GM21723 (cell line): ENCODE measurements around the gene NDRG2.

ENCODE experiments used
- ATAC-seq: cut with Tn5 transposase; IDR thresholded peaks from one replicate; pipeline ENCODE4 v1.9.1; 2021; ENCODE audit warnings: mild to moderate bottlenecking, moderate library complexity; ENCODE audit not compliant: unreplicated experiment

NDRG2 gene

DNA sequence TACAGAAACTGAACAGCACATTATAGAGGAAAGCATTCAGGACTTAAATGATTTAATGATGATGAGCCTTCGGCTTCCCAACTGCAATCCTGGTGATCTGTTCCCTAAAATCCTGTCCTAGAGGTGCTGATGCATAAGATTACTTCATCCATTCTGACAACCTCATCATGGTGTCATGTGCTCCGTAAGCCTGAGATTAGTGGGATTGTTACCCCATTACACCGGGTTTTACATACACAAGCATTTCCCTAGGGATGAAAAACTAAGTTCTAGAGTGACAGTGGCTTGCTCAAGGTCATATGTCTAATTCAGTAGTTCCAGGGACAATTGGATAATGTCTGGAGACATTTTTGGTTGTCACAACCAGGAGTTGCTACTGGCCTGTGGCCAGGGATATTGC lies 12.3 kb upstream of the NDRG2 start:
- ATAC-seq = no peak

DNA sequence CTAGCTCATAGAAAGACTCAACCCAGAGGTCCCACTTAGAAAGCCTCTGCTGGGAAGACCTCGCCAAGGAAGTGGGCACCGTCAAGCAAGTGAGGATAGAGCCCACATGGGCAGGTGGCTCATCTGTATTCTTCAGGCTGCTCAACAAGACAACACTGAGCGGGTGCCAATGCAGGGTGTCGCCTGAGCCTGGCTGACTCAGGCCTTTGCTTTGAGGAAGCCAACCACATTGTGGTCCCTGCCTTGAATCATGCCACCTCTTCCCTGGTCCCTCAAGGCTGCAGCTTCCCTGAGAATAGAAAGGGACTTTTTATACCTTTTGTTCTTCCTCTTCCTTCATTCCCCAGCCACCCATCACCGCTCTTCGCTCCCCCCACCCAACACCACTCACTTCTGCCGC lies 11.9 kb upstream of the NDRG2 start:
- ATAC-seq = no peak

DNA sequence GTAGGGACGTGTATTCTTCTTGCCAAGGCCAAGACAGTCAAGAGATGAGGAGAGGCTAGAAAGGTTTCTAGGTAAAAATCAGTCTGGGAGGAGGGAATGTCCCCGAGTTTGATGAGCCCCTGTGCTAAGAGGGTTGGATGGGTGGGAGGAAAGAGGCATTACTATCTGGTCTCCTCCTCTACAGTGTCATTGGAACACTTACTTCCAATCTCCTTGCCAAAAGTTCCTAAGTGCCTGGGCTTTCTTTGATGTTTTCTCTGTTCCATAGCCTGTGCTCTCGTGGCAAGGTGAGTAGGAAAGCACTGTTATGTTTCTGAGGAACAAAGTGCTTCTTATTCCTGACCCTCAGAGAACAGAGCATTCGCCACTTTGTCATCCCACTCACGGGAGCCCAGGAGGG lies 9.8 kb upstream of the NDRG2 start, which contains the start of gene RNASE13:
TSS of gene RNASE13 (minus strand) at position 101 of the 400 bp plus-strand sequence. CDS start 519 bp downstream, outside the sequence.
- no peak for ATAC-seq

DNA sequence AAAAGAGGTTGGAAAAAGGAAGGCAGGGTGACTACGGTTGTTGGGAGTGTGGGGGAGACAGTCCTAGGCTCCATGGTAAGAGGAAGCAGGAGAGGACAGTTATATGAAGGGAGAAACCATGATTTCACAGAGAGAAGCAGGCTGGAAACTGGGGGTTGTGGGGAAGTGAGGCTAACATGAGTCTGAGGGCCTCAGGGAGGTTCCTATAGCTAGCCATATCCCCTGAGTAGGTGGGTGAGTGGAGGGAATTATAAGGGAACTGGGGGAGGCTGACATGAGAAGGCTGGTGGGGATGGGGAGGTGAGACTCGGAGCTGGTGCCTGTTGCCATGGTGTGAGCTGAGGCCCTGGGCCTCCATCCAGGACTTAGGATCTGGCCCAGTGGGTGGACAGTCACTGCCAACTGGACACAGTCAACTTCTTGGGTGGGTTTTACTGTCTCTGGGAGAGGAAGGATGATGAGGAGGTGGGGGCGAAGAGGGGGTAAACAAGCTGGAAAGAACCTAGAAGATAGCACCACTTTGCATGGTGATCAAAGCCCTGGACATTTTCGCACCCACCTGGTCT lies 8.4 kb upstream of the NDRG2 start:
- no peak for ATAC-seq

DNA sequence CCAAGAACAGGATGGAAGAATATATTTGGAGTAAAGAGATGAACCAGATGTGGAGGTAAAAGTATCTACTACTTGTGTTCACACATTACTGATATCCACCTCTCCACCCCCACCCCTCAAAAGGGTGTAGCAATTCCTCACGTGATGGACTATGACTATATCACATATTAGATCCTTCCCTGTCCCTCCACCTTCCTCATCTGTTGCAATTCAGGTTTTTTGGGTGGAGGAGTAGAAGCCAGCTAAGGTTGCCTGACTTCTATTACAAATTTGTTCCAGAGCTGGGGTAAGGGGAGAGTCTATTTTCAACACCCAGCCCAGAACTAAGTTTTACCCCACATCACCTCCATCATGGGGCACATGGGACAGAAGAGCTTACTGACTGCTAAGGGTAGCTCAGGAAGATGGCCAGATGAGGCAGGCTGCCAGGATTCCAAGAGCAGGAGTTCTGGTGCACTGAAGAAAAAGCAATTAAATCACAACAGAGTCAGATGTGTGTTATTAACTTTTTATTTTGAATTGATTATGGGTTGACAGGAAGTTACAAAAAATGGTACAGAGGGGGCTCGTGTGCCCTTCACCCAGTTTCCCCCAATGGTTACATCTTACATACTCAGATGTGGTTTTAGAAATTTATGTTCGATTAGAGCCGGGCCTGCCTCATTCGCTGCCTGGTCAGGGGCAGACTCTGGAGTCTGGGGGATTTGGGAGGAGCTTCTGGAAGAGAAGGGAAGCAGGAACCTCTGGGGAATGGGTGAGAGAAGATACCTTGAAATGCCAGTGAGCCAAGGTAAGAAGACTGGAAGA lies 7.7 kb upstream of the NDRG2 start:
- no peak for ATAC-seq

DNA sequence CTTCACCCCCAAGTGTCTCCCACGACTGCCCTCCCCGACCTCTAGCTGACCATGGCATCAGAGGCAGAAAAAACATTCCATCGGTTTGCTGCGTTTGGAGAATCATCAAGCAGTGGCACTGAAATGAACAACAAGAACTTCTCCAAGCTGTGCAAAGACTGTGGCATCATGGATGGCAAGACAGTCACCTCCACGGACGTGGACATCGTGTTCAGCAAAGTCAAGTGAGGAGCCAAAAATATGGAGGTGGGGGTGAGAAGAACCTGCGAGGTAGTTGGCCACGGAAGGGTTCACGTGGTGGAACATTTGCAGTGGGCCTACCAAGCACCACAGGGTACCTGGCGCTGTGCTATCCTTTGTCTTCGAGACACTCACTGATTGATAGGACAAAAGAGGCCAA lies 5.7 kb upstream of the NDRG2 start:
- no peak for ATAC-seq

DNA sequence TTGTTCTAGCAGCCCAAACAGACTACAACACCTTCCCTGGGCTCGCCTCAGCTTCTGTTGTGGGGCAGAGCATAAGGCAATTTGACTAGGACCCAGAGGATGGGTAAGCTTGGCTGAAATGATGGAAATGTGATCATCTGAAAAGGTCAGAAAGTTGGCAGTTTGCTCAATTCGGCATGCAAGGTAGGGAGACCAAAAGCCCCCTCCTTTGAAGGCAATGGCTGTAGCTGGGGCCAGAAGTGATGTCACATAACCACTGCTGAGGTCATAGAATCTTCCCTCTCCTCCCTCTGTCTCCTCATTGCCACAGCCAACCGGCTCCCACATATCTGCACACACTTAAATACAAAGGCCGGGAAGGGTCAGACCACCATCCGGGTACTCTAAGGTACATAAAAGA lies 5.1 kb upstream of the NDRG2 start, which contains the start of gene TPPP2:
TSS of gene TPPP2 (plus strand) at position 301 of the 400 bp plus-strand sequence. CDS start 365 bp downstream, outside the sequence.
- ATAC-seq = no peak

DNA sequence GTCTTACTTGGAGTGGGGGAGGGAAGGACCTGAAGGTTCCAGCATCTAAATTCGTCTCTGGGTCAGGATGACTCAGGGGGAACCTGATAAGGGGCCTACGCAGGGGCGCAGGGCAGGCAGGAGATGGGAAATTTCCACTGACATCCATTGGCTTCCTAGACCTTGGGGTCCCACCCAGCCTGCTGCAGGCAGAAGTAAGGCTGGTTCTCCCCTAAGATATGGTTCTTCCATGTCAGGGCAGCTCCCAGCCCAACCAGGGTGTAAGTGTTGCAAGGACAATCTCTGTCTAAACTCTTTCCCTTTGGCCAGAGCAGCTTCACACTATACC lies 2.1 kb upstream of the NDRG2 start:
- no peak for ATAC-seq

DNA sequence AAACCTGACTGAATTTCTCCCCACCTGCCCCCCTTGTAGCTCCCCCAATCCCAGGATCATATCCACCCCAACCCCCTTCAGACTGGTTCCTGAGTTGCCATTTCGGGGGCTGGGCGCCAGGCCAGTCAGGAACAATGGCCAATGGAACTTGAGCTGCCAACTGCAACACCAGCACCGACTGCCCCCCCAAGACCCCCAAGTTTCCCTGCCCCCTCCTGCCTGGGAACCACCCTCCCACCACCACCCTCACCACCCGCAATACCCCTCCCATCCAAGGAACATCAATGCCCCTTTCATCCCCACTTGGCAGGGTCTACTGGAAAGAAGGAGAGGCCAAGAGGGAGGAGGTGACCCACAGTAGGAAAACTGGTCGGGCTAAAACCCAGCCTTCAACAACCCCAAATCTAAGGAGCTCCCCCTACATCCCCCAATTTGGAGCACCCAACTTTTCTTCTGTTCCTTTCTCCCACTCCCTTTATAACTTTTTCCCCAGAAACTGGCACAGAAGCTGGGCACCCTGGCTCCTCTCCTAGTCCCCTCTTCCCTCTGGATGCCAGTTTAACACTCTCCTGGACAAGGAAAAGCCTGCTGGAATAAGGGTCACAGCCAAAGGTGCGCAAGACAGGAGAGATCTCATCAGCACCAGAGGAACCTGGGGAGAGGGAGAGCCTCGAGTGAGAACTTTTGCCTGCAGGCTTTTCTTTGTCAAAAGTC lies 1.6 kb upstream of the NDRG2 start:
- ATAC-seq = no peak

DNA sequence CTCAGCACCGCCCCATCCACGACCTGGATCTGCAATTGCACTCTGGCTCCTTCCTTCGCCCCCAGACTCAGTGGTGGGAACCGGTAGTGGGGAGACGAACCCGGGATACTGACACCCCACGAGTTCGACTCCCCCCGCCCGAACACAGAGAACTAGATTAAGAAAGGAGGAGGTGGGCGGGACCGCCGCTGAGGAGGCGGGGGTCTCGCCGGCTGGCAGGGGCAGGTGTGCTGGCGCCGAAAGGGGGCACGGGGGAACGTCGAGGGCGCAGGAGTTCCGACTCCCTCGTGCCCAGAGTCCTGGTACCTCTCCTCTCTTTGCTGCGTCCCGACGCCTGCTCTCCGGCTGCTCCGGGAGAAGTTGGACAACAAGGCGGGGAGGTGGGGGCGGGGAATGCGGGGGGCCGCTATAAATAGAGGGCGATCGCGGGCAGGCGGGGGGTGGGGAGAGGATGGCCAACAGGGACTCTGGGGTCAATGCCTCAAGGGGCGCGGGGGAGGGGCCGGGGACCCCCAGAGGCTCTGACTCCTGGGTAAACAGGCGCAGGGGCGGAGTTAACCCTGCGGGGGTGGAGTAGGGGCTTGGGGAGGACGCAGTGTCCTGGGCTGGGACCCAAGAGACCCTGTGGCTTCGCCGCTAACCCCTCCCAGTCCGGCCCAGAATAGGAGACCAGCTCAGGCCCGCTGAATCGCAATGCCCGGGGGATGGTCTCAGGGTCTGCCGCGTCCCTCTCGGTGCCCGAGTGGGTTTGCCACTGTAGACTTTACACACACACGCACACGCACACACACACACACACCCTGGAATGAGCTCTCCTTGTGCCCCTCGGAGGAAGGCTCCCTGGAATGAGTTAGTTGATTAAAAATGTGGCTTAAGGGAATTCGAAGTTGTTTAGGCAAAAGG lies 761 bp upstream of the NDRG2 start:
- no peak for ATAC-seq

DNA sequence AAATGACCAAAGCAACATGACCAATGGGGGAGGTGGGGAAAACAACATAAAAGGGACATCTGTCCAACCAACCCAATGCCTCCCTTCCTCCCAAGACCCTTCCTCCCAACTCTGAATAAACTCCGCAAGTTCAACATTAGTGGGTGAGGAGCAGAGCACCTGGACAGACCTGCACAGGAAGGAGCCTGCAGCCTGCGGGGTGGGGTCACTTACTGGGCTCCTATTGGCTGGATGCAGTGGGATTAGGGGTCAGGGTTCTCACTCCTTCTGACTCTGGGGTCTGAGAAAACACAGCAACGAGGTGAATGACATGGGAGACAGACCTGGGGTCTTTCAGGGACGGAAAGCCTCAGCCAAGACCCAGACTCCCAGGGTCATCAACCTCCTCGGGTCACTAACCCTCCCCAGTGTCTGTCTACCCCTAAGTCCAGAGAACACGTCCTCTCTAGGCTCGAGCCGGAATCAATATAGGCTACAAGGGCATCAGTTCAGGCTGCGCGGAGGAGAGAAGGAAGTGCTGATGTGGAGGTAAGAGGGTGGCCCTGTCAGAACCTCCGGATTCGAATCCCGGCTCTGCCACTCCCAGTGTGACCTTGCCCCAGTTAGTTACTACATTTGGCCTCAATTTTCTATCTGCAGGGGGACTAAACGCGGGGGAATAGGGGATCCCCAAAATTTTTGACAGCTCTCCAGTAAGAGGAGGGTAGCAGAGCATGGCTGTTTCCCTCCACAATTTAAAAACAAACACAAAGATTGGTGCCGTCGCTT lies 860 bp downstream of the NDRG2 start:
- ATAC-seq = no peak

DNA sequence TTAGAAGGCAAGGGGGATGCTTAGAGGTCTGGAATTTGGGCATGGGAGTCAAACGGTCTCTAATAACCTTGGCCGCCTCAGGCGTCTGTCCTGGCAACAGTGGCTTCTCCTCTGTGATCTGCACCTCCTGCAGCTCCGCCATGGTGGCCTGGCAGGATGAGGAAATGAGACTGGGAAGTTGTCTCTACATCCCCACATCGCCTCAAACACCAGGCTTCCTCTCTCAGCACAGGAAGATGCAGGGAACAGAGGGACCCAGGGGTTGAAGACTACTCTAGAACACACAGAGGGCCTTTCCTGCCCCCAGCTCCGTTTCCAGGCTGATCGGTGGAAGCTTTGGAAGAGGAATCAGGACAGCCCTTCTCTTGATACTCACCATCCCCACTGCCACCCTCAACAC lies 1.7 kb downstream of the NDRG2 start:
- no peak for ATAC-seq

DNA sequence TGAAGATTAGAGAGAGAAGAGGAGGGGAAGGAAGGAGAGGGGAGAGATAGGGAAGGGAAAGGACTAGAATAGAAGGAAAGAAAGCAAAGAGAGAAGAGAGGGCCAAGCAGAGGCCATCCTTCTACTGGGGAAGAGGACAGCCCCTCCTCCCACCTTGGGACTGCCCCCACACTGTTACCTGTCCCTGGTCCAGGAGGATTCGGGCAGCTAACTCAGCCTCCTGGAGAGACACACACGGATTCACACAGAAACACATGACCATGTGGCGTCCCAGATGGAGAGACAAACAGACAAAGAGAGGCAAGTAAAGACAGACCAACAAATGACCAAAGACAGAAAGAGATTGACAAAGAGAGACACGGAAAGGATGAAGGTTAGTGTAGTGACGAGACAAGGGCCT lies 2.2 kb downstream of the NDRG2 start:
- no peak for ATAC-seq

DNA sequence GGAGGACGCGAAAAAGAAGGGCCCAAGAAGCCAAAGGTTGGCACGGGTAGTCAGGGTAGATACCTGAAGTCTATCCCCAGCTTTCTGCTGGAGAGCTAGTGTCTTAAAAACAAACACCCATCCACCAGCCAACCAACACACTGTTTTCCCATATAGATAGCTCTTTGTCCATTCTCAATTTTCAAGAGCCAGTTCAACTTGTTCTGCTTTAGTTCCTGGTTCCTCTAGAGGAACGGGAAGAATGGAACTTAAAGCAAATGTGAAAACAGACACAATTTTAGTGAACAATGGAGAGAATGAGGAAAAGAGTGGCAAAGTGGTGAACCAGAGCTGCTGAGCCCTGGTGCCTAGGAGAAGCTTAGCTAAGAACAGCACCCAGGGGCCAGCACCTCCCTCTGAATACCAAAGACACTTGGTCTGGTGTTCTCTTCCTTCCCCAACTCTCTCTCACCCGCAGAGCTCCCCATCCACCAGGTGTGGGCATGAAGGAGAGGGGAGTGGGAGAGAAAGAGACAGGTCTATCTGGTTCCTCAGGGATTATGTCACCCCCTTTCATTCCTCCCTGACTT lies 3.8 kb downstream of the NDRG2 start:
- ATAC-seq = no peak

DNA sequence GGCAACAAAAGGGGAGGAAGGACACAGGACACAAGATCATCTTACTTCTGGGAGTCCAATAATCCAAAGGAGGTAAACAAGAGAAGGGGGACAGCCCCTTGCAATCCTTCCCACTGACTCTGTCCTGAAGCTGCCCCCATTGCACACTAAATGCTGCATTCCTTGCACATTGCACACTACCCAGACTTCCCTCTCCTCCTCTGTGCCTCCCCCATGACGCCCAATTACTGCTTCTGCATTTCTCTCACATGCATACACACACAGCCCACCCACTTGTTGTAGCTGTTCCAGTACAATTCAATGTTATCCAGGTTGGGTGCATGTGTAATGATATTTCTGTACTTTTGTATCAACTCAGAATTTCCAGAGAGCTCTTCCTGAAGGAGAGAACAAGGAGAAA lies 5.5 kb downstream of the NDRG2 start:
- no peak for ATAC-seq

DNA sequence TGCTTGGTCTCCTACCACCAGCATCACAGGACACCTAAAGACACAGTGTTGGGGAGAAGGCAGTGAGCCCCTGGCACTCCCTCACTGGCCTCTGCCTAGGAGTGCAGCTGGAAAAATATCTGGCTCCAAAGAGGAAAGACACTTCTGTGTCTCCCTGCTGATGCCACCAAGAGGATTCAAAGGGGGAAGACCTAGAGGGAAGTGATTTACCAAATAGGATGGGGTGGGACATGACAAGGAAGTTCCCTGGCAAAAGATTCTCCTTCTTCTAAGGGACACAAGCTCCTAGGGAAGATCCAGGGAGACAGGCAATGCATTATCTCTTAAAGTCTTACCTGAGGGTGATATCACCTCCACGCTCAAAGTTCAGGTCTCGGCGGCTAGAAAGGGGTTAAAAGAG lies 6.1 kb downstream of the NDRG2 start:
- ATAC-seq = no peak

DNA sequence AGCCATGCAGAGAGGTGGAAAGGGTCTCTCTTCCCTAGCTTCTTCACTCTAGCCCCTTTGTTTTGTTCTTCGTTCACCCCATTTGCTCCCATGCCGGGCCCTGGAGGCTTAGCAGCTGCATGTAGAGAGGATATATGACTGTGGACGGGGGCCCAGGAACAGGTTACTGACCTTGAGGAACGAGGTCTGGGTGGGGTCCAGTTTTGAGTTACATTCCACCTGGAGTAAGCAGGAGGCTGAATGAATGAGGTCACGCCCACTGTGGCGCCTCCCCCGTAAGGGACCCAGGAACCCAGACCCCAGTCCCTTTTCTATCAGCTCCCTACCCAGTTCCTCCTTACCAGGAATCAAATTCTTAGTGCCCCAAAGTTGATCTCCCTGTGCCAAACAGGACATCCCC lies 6.6 kb downstream of the NDRG2 start:
- no peak for ATAC-seq

DNA sequence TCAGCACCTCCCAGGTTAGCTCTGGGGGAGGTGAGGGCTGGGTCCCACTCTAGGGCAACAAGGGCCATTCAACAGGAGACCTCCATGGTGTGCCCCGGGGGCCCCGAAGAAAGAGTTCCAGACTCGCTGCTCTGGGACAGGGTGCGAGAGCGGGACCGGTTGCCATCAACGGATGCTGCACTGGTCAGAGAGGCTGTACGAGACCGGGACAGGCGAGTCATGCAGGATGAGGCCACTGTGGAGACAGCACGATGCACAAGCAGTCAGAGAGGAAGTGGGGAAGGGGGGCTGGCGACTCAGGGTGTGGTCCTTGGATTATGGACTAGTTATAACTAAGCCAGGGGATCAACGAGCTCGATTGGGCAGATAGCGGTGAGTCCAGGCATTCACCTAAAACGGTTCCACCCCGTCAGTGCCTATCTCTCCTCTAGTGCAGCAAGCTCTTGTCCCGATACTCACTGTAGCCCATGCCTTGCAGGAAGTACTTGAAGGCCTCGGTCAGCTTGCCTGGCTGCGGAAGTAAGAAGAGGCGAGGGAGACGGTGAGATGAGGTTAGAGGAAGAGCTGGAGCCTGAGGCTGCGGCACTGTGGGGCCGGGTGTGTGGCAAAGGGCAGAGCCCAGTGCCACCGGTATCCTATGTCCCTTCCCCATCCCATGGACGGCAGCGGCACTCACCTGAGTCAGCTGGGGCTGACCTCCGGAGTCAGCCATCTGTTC lies 7.2 kb downstream of the NDRG2 start:
- no peak for ATAC-seq

DNA sequence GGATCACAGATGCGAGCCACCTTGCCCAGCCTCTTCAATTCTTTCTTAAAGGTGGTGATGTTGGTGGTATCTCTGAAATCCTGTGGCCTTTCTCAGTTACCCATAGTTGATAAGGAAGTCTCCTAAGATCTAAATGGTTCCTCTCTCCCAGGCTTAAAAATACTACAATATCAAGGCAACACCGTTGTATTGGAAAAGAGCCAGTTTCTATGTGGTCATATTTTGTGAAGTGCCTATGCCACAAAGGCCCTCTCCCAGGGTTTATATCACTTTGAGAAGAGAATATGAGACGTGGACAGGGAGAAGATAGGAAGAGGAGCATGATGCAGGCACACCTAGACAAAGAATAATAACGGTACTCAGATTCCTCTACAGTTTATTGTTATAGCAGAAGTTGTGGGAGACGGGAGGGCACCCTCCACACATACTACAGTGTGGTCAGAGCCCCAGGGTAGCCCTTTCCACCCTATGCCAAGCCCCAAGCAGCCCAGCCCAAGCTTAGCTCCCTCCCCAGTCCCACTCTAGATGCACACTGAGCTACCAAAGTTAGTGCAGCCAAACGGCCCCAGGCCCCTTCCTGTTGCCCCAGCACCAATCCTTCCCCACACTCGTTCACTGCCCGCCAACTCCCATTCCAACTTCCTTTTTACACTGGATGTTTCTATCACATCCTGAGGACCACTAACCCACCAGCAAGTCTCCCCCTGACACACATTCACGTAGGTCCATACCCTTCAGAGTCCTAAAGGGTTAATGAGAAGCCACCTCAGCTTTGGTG lies 8.3 kb downstream of the NDRG2 start:
- no peak for ATAC-seq
